K562 (cell line): Measurements from ENCODE around the gene MIDN. TPM values are rescaled to one million over a fixed set of nuclear protein-coding genes. Genes with fewer than 3 reads are reported as not detected.

Source experiments
- CHD4 ChIP-seq: fragments of 200-600 bp; sonication (generic); IDR thresholded peaks from 3 replicates; pipeline ENCODE4 v1.6.1; 2012; ENCODE audit warnings: low read depth, mild to moderate bottlenecking, mixed read lengths, low read length, inconsistent platforms; ENCODE audit not compliant: insufficient read depth, insufficient replicate concordance, poor library complexity, severe bottlenecking
- DACH1 ChIP-seq: fragments of 450-650 bp; IDR thresholded peaks from 2 replicates; pipeline ENCODE4 v1.6.1; 2018; ENCODE audit not compliant: partially characterized antibody
- EP300 ChIP-seq: IDR thresholded peaks from 2 replicates; pipeline ENCODE4 v1.6.1; 2012; ENCODE audit warnings: low read length, improper control_type of control experiment
- ERF ChIP-seq: fragments of 450-650 bp; formaldehyde crosslinking; IDR thresholded peaks from 2 replicates; pipeline ENCODE4 v1.4.0; 2020; ENCODE audit warnings: mild to moderate bottlenecking, mixed read lengths
- HDAC6 ChIP-seq: IDR thresholded peaks from 2 replicates; pipeline ENCODE4 v1.6.1; 2012; ENCODE audit warnings: low read depth, mild to moderate bottlenecking, control low read depth, inconsistent platforms, low read length, moderate library complexity
- HDAC8 ChIP-seq: fragments of 450-650 bp; IDR thresholded peaks from 2 replicates; pipeline ENCODE4 v1.6.1; 2016; ENCODE audit warnings: mild to moderate bottlenecking, missing genetic modification characterization, moderate library complexity, missing compliant biosample characterization
- HINFP ChIP-seq: fragments of 450-650 bp; conservative IDR thresholded peaks from 2 replicates; pipeline ENCODE4 v1.6.1; 2016; ENCODE audit warnings: missing genetic modification characterization, low read depth, mild to moderate bottlenecking, control low read depth, missing compliant biosample characterization
- HMG20A ChIP-seq: fragments of 450-650 bp; formaldehyde crosslinking; conservative IDR thresholded peaks from 2 replicates; pipeline ENCODE4 v1.4.0; 2020; ENCODE audit warnings: mild to moderate bottlenecking, mixed read lengths
- KLF16 ChIP-seq: IDR thresholded peaks from 2 replicates; pipeline ENCODE4 v1.6.1; 2016; ENCODE audit warnings: antibody characterized with exemption
- MAZ ChIP-seq, 2 experiments: fragments of 450-650 bp in 1 of 2; sonication (generic) in 1 of 2; formaldehyde crosslinking; IDR thresholded peaks in 1 of 2; conservative IDR thresholded peaks in 1 of 2; 2 replicates each; pipeline versions ENCODE4 v1.4.0 to v1.5.0; 2020; ENCODE audit warnings: mild to moderate bottlenecking in 1 of 2, missing genetic modification reagents in 1 of 2
- NRF1 ChIP-seq, 2 experiments: fragments of 450-650 bp; IDR thresholded peaks in 1 of 2; conservative IDR thresholded peaks in 1 of 2; 2 replicates each; pipeline ENCODE4 v1.6.1; 2014; ENCODE audit warnings: mild to moderate bottlenecking in 2 of 2
- POLR2A ChIP-seq: fragments of 450-650 bp; conservative IDR thresholded peaks from 2 replicates; pipeline ENCODE4 v1.6.1; 2016
- PRMT5 ChIP-seq: sonication (generic); formaldehyde crosslinking; IDR thresholded peaks from 2 replicates; pipeline ENCODE4 v1.5.0; 2020; ENCODE audit warnings: missing genetic modification reagents
- SAFB2 ChIP-seq: fragments of 200-400 bp; formaldehyde crosslinking; IDR thresholded peaks from 2 replicates; pipeline ENCODE4 v1.6.1; 2018; ENCODE audit warnings: borderline replicate concordance, low read length, low read depth, moderate library complexity; ENCODE audit not compliant: severe bottlenecking
- SIRT6 ChIP-seq: IDR thresholded peaks from one replicate; pipeline ENCODE4 v1.6.1; 2012; ENCODE audit warnings: low read depth, mild to moderate bottlenecking, control low read depth, inconsistent platforms, low read length, moderate library complexity
- SMARCA4 ChIP-seq: fragments of 450-650 bp; IDR thresholded peaks from 2 replicates; pipeline ENCODE4 v1.6.1; 2016
- THRAP3 ChIP-seq: fragments of 450-650 bp; IDR thresholded peaks from 2 replicates; pipeline ENCODE4 v1.6.1; 2016; ENCODE audit warnings: mild to moderate bottlenecking, inconsistent platforms, borderline replicate concordance
- XRCC4 ChIP-seq: IDR thresholded peaks from one replicate; pipeline ENCODE4 v1.6.1; 2011; ENCODE audit not compliant: insufficient read depth, insufficient read length; ENCODE audit errors: extremely low read depth
- ZKSCAN3 ChIP-seq: fragments of 250-450 bp; sonication (Bioruptor Pico); IDR thresholded peaks from 2 replicates; pipeline ENCODE4 v1.4.0; 2020
- ZNF282 ChIP-seq: sonication (generic); formaldehyde crosslinking; IDR thresholded peaks from 2 replicates; pipeline ENCODE4 v1.8.1; 2023; ENCODE audit warnings: missing genetic modification reagents
- ZNF639 ChIP-seq, 2 experiments: fragments of 200-800 bp in 1 of 2; sonication (Bioruptor generic) in 1 of 2; sonication (generic) in 1 of 2; formaldehyde crosslinking in 1 of 2; IDR thresholded peaks in 1 of 2; conservative IDR thresholded peaks in 1 of 2; 2 replicates each; pipeline versions ENCODE4 v1.5.0 to v1.6.1; 2016 to 2020; ENCODE audit warnings: missing compliant biosample characterization in 1 of 2, missing genetic modification characterization in 1 of 2, missing genetic modification reagents in 1 of 2
- ZNF717 ChIP-seq: fragments of 250-450 bp; sonication (Bioruptor Pico); IDR thresholded peaks from 2 replicates; pipeline ENCODE4 v1.5.0; 2021
- polyA plus RNA-seq, 8 experiments: library from polyadenylated mRNA; depleted of rRNA in 4 of 8; stranded (reverse) in 5 of 8; unstranded in 3 of 8; fragments of >200 nt; fragmentation: Nextera tagmentation in 2 of 8; fragmentation: Illumina TruSeq in 1 of 8; extraction: Ambion mirVana in 2 of 8; extraction: Trizol in 1 of 8; gene quantifications; 2 replicates each; pipeline versions ENCODE4 v1.2.1 to v1.2.3, GENCODE V29; 2011 to 2014; ENCODE audit warnings: inconsistent platforms in 1 of 8, missing spikeins in 1 of 8
- total RNA-seq, 7 experiments: library from RNA; depleted of rRNA in 6 of 7; stranded (reverse); fragments of >200 nt in 6 of 7; fragmentation: Illumina TruSeq in 2 of 7; extraction: Trizol in 2 of 7; gene quantifications; 2 replicates each; pipeline versions ENCODE4 v1.2.1 to v1.2.3, GENCODE V29; 2011 to 2021; ENCODE audit warnings: low replicate concordance in 1 of 7
- TF ChIP-seq, protein P1 (sequence below): fragments of 450-650 bp; IDR thresholded peaks from 2 replicates; pipeline ENCODE4 v1.7.1; 2018; ENCODE audit warnings: mild to moderate bottlenecking, low read depth; ENCODE audit not compliant: partially characterized antibody

The MIDN gene
- total and polyA plus RNA-seq, 9 of the 15 experiments (the other 6 are each of a cell fraction or from before 2014, with no cell fraction given), result 0.17 to 120 (median 10.1) TPM

DNA sequence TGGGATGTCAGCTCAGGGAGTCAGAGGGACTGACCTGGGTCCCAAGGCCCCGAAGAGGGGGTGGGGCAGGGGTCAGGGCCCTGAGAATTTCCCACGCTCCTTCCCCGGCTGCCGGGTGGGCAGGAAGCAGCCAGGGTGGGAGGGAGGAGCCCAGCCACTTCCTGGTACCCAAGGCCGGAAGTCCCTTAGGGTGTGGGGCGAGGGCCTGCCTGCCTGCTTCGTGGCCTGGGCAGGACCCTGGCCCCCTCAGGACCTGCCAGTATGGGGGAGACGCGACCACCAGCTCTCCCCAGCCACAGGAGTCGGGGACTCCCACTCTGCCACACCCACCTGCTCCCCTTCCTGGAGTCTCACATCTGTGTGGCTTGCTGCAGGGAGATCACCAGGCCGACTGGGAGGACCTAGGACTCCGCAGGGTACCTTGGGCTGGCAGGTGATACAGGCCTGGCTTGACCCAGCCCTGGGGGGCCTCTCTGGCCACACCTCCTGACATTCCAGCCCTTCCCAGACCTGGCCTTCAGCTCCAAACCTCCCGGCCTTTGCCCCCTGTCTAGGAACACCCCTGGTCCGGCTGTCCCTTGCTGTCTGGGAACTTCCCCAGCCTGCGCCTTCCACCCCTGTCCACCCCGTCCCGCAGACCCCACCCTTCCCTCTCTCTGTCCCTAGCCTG, 11.0 kb downstream of the MIDN start (continued):
- TF ChIP-seq ZNF717, result no peak
- no peak for TF ChIP-seq HINFP (tag)
- 0 out of 2 replicates have a peak, but pooled peaks have one; percentile 33 for TF ChIP-seq ZNF282
- peak; percentile 94 for TF ChIP-seq ERF (CRISPR knock-in tag)
- peak; percentile 62 for TF ChIP-seq SIRT6
- TF ChIP-seq SAFB2, result no peak
- peak; percentile 88 for TF ChIP-seq POLR2A
- TF ChIP-seq PRMT5, result no peak
- no peak for TF ChIP-seq CHD4
- no peak for TF ChIP-seq KLF16
- no peak for TF ChIP-seq NRF1 (conservative IDR thresholded peaks at IDR 0.05 in 1 of 2, IDR thresholded peaks at IDR 0.05 in 1 of 2)
- TF ChIP-seq SMARCA4, result no peak
- no peak for TF ChIP-seq HDAC6
- no peak for TF ChIP-seq XRCC4
- no peak for TF ChIP-seq THRAP3
- TF ChIP-seq, protein P1, sequence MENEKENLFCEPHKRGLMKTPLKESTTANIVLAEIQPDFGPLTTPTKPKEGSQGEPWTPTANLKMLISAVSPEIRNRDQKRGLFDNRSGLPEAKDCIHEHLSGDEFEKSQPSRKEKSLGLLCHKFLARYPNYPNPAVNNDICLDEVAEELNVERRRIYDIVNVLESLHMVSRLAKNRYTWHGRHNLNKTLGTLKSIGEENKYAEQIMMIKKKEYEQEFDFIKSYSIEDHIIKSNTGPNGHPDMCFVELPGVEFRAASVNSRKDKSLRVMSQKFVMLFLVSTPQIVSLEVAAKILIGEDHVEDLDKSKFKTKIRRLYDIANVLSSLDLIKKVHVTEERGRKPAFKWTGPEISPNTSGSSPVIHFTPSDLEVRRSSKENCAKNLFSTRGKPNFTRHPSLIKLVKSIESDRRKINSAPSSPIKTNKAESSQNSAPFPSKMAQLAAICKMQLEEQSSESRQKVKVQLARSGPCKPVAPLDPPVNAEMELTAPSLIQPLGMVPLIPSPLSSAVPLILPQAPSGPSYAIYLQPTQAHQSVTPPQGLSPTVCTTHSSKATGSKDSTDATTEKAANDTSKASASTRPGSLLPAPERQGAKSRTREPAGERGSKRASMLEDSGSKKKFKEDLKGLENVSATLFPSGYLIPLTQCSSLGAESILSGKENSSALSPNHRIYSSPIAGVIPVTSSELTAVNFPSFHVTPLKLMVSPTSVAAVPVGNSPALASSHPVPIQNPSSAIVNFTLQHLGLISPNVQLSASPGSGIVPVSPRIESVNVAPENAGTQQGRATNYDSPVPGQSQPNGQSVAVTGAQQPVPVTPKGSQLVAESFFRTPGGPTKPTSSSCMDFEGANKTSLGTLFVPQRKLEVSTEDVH, result peak; percentile 75
- no peak for TF ChIP-seq ZKSCAN3 (CRISPR knock-in tag)
- peak; percentile 22 to 88; a peak in 3 of 4 replicates for TF ChIP-seq MAZ (CRISPR knock-in tag; conservative IDR thresholded peaks at IDR 0.05 in 1 of 2, IDR thresholded peaks at IDR 0.05 in 1 of 2)
- no peak for TF ChIP-seq HMG20A (CRISPR knock-in tag)
- TF ChIP-seq EP300, result peak; percentile 10; the same call in 1 of the 2 replicates
- no peak for TF ChIP-seq DACH1
- TF ChIP-seq HDAC8, result no peak
- TF ChIP-seq ZNF639 (CRISPR knock-in tag; conservative IDR thresholded peaks at IDR 0.05 in 1 of 2, IDR thresholded peaks at IDR 0.05 in 1 of 2), result no peak; a peak in 2 of 4 replicates
